Neural cell (in vitro differentiated cells): Measurements from ENCODE around the gene CCDC74B. TPM values are rescaled to one million over a fixed set of nuclear protein-coding genes. Genes with fewer than 3 reads are reported as not detected.
"Not testable (repeated sequence)": the region's sequence is repeated elsewhere in the genome, so short reads cannot be mapped to it uniquely, and the experiment has no call there.

Experiments
- H2AFZ ChIP-seq: fragments of 200-600, 300-800 bp; sonication (generic), shearing (Covaris generic); 2 replicates; pipeline ENCODE4 v1.6.0; 2014; ENCODE audit warnings: low read depth, mild to moderate bottlenecking, antibody characterized with exemption, low read length, moderate library complexity
- H3F3A ChIP-seq: fragments of 200-600 bp; shearing (Covaris generic); 2 replicates; pipeline ENCODE4 v1.6.1; 2016; ENCODE audit warnings: mild to moderate bottlenecking, moderate library complexity, mixed read lengths, antibody characterized with exemption, low read length; ENCODE audit not compliant: insufficient read depth, poor library complexity, severe bottlenecking
- H3K27ac ChIP-seq: fragments of 200-600, 300-800 bp; sonication (generic), shearing (Covaris generic); 2 replicates; pipeline ENCODE4 v1.5.1; 2014; ENCODE audit warnings: mild to moderate bottlenecking, low read length, moderate library complexity
- H3K27me3 ChIP-seq: fragments of 300-800, 200-600 bp; sonication (generic), shearing (Covaris generic); 2 replicates; pipeline ENCODE4 v1.6.0; 2014; ENCODE audit warnings: mild to moderate bottlenecking, low read depth, low read length, moderate library complexity; ENCODE audit not compliant: insufficient read depth
- H3K36me3 ChIP-seq: fragments of 300-800, 200-600 bp; sonication (generic), shearing (Covaris generic); 2 replicates; pipeline ENCODE4 v1.5.1; 2014; ENCODE audit warnings: mild to moderate bottlenecking, antibody characterized with exemption, low read length, moderate library complexity; ENCODE audit not compliant: insufficient read depth
- H3K4me2 ChIP-seq: fragments of 300-800, 200-600 bp; sonication (generic), shearing (Covaris generic); 2 replicates; pipeline ENCODE4 v1.6.0; 2014; ENCODE audit warnings: mild to moderate bottlenecking, low read length
- H3K4me3 ChIP-seq: fragments of 300-800, 200-600 bp; sonication (generic), shearing (Covaris generic); 2 replicates; pipeline ENCODE4 v1.5.1; 2014; ENCODE audit warnings: mild to moderate bottlenecking, low read length, moderate library complexity
- H3K79me2 ChIP-seq: fragments of 200-600 bp; shearing (Covaris generic); replicated peaks from 2 replicates; pipeline ENCODE4 v1.6.0; 2014; ENCODE audit warnings: mild to moderate bottlenecking, low read length, moderate library complexity; ENCODE audit not compliant: insufficient read depth
- H3K9ac ChIP-seq: fragments of 300-800, 200-600 bp; sonication (generic), shearing (Covaris generic); 2 replicates; pipeline ENCODE4 v1.6.1; 2016; ENCODE audit warnings: mild to moderate bottlenecking, low read length, mixed read lengths
- H3K9me2 ChIP-seq: fragments of 200-600 bp; shearing (Covaris generic); 2 replicates; pipeline ENCODE4 v1.6.1; 2016; ENCODE audit warnings: mild to moderate bottlenecking, low read length, mixed read lengths; ENCODE audit not compliant: insufficient read depth
- H3K9me3 ChIP-seq: fragments of 200-600, 300-800 bp; sonication (generic), shearing (Covaris generic); 2 replicates; pipeline ENCODE4 v1.6.1; 2016; ENCODE audit warnings: mild to moderate bottlenecking, mixed run types, low read length, moderate library complexity, mixed read lengths
- H4K20me1 ChIP-seq: fragments of 200-600 bp; shearing (Covaris generic); 2 replicates; pipeline ENCODE4 v1.6.1; 2016; ENCODE audit warnings: mild to moderate bottlenecking, mixed run types; ENCODE audit not compliant: insufficient read depth
- CTCF ChIP-seq: fragments of 450-650 bp; IDR thresholded peaks from 2 replicates; pipeline ENCODE4 v1.5.1; 2014; ENCODE audit warnings: antibody characterized with exemption, mild to moderate bottlenecking, moderate library complexity; ENCODE audit not compliant: poor library complexity, severe bottlenecking
- EP300 ChIP-seq: fragments of 450-650 bp; conservative IDR thresholded peaks from 2 replicates; pipeline ENCODE4 v1.6.1; 2014; ENCODE audit warnings: antibody characterized with exemption, mild to moderate bottlenecking, moderate library complexity; ENCODE audit not compliant: poor library complexity, severe bottlenecking
- EZH2 ChIP-seq: fragments of 200-600, 300-800 bp; shearing (Covaris generic), sonication (generic); IDR thresholded peaks from 2 replicates; pipeline ENCODE4 v1.6.1; 2014; ENCODE audit warnings: antibody characterized with exemption, low read length, borderline replicate concordance, mild to moderate bottlenecking; ENCODE audit not compliant: insufficient read depth, poor library complexity, severe bottlenecking
- MXI1 ChIP-seq: fragments of 450-650 bp; conservative IDR thresholded peaks from 2 replicates; pipeline ENCODE4 v1.6.1; 2014; ENCODE audit warnings: antibody characterized with exemption, mild to moderate bottlenecking; ENCODE audit not compliant: poor library complexity, severe bottlenecking
- POLR2AphosphoS5 ChIP-seq: IDR thresholded peaks from 2 replicates; pipeline ENCODE4 v1.6.1; 2012
- RAD21 ChIP-seq: fragments of 450-650 bp; conservative IDR thresholded peaks from 2 replicates; pipeline ENCODE4 v1.6.1; 2014; ENCODE audit warnings: antibody characterized with exemption, mild to moderate bottlenecking, moderate library complexity
- REST ChIP-seq: IDR thresholded peaks from 2 replicates; pipeline ENCODE4 v1.6.1; 2012; ENCODE audit warnings: borderline replicate concordance
- TAF1 ChIP-seq: IDR thresholded peaks from 2 replicates; pipeline ENCODE4 v1.6.1; 2012; ENCODE audit warnings: low read depth
- polyA plus RNA-seq: library from polyadenylated mRNA; depleted of rRNA; stranded (reverse); fragments of >200 nt; gene quantifications from 2 replicates; pipeline ENCODE4 v1.2.3, GENCODE V29; 2014

CCDC74B gene
- polyA plus RNA-seq, 1 donor from 2014 or later: 24.2 TPM

GRCh38 chr2:130180404-130181324 is 35.8 kb upstream of the CCDC74B start:
- H3K27ac ChIP-seq: peak overlapping the region; percentile 83
- H3K9ac ChIP-seq: peak overlapping the region; percentile 87
- not testable (repeated sequence) for H3K9me3 ChIP-seq, H3K9me2 ChIP-seq, H3K27me3 ChIP-seq, H3K36me3 ChIP-seq, H4K20me1 ChIP-seq, H3F3A ChIP-seq
- peaks cover 24% of the 10 kb centered on the region for H3K79me2 ChIP-seq
- peak overlapping the region; percentile 33 for H2AFZ ChIP-seq
- peak overlapping the region; percentile 65 for H3K4me2 ChIP-seq
- peak overlapping the region; percentile 95 for H3K4me3 ChIP-seq

DNA sequence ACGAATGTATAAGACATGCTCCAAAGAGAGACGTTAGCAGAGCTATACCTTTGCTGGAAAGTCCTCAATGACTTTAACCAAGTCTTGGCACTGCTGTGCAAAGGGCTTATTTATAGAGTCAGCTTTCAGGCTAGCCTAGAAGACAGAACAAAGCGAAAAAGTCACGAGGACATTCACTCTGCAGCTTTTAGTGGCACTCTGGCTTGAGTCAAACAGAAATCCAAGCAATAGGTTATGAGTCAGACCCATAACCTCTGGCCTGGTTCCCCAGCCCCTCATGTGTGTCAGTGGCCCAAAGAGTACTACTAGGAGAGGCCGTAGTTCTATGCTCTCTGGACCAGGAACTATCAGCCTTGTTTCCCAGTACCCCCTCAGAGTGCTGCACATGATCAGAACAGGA is 30.0 kb upstream of the CCDC74B start:
- H2AFZ ChIP-seq, H3K27me3 ChIP-seq, H3F3A ChIP-seq, H3K9me2 ChIP-seq, H3K4me2 ChIP-seq, H3K9ac ChIP-seq, H3K4me3 ChIP-seq, H3K9me3 ChIP-seq, H3K27ac ChIP-seq, H4K20me1 ChIP-seq, H3K36me3 ChIP-seq: not testable (repeated sequence)
- peaks cover 12% of the 10 kb centered on the region for H3K79me2 ChIP-seq

- Histone ChIP-seq H3K36me3 (no peaks in the 10 kb centered on the region), H4K20me1 (no peaks in the 10 kb centered on the region), H3K4me2 (no peak overlapping the region), H3K9me3 (no peaks in the 10 kb centered on the region), H3F3A (no peaks in the 10 kb centered on the region), H3K9ac (no peak overlapping the region), H3K27me3 (no peaks in the 10 kb centered on the region), H2AFZ (no peak overlapping the region), H3K79me2 (no peaks in the 10 kb centered on the region), H3K27ac (no peak overlapping the region), H3K4me3 (no peak overlapping the region), H3K9me2 (no peaks in the 10 kb centered on the region)
- no peak for TF ChIP-seq POLR2AphosphoS5
- no peak for TF ChIP-seq EZH2
- no peak for TF ChIP-seq CTCF
- no peak for TF ChIP-seq MXI1
- TF ChIP-seq RAD21: no peak
- no peak for TF ChIP-seq REST
- no peak for TF ChIP-seq EP300
- TF ChIP-seq TAF1: no peak
Measured at GRCh38 chr2:130169896-130170295, 25.0 kb upstream of the CCDC74B start.

DNA sequence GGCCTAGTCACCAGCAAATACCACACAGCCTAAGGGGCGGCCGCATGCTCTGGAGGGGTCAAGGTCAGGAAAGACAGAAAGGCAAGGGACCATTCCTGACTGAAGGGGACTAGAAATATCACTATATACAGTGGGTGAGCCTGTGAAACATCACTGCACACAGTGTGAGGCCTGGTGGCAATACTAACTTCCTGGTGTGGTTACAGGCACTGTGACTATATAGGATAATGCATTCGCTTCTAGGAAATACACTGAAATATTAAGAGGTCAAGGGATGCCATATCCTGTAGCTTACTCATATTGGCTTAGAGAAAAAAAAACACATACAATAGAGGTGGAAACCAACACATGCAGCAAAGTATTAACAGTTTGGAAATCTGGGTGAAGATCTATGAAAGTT is 24.3 kb upstream of the CCDC74B start:
- H4K20me1 ChIP-seq, H3K4me3 ChIP-seq, H3K36me3 ChIP-seq, H2AFZ ChIP-seq, H3K79me2 ChIP-seq, H3F3A ChIP-seq, H3K9ac ChIP-seq, H3K9me2 ChIP-seq, H3K9me3 ChIP-seq, H3K27me3 ChIP-seq, H3K27ac ChIP-seq, H3K4me2 ChIP-seq: not testable (repeated sequence)

GRCh38 chr2:130166611-130167010 is 21.7 kb upstream of the CCDC74B start:
- H3K9me3 ChIP-seq, H3K4me3 ChIP-seq, H3K9me2 ChIP-seq, H2AFZ ChIP-seq, H3K9ac ChIP-seq, H4K20me1 ChIP-seq, H3K4me2 ChIP-seq, H3K27me3 ChIP-seq, H3K79me2 ChIP-seq, H3K36me3 ChIP-seq, H3K27ac ChIP-seq, H3F3A ChIP-seq: not testable (repeated sequence)
